A673 (cell line): ENCODE measurements around the gene GPX3. TPM values are rescaled to one million over a fixed set of nuclear protein-coding genes. Genes with fewer than 3 reads are reported as not detected.

ENCODE experiments used
- BruUV-seq: library from RNA; stranded (reverse); fragments of 400-500 nt; replicated peaks from 2 replicates; lab custom pipeline; 2021; lab: Mats Ljungman, UMichigan
- CTCF ChIA-PET: fragments of 300-600 bp; sonication (Branson Sonifier 250); formaldehyde crosslinking; loops from one replicate; lab custom pipeline; 2022; ENCODE audit warnings: antibody characterized with exemption; lab: Charles Lee
- POLR2A ChIA-PET: fragments of 300-600 bp; sonication (Branson Sonifier 250); formaldehyde crosslinking; loops from one replicate; lab custom pipeline; 2022; ENCODE audit warnings: antibody characterized with exemption; ENCODE audit not compliant: low non-redundant PET; lab: Charles Lee
- DNase-seq: peaks from one replicate; pipeline ENCODE4 v3.0.0-alpha.2; 2015; ENCODE audit warnings: low spot score
- H3K27ac ChIP-seq: fragments of 200-600 bp; sonication (generic); 2 replicates; pipeline ENCODE4 v1.5.1; 2016; ENCODE audit warnings: mixed run types, low read depth, mild to moderate bottlenecking, mixed read lengths, antibody characterized with exemption, low read length; ENCODE audit not compliant: poor library complexity, severe bottlenecking
- H3K27me3 ChIP-seq: fragments of 200-600 bp; sonication (generic); replicated peaks from 2 replicates; pipeline ENCODE4 v1.6.1; 2017; ENCODE audit warnings: mixed run types, low read depth, mild to moderate bottlenecking, mixed read lengths, antibody characterized with exemption, low read length; ENCODE audit not compliant: insufficient read depth, poor library complexity
- H3K36me3 ChIP-seq: fragments of 200-600 bp; sonication (generic); 2 replicates; pipeline ENCODE4 v1.6.1; 2016; ENCODE audit warnings: mixed run types, mild to moderate bottlenecking, mixed read lengths, antibody characterized with exemption, low read length; ENCODE audit not compliant: insufficient read depth, poor library complexity, severe bottlenecking
- H3K4me1 ChIP-seq: fragments of 200-600 bp; sonication (generic); 2 replicates; pipeline ENCODE4 v1.6.1; 2017; ENCODE audit warnings: mixed run types, mild to moderate bottlenecking, mixed read lengths, antibody characterized with exemption, low read length; ENCODE audit not compliant: insufficient read depth, poor library complexity, severe bottlenecking
- H3K4me3 ChIP-seq: fragments of 200-600 bp; sonication (generic); 2 replicates; pipeline ENCODE4 v1.5.1; 2016; ENCODE audit warnings: low read depth, mixed run types, mild to moderate bottlenecking, mixed read lengths, low read length; ENCODE audit not compliant: poor library complexity, severe bottlenecking
- H3K9me3 ChIP-seq: fragments of 200-600 bp; sonication (generic); 2 replicates; pipeline ENCODE4 v1.6.1; 2016; ENCODE audit warnings: mixed run types, low read depth, mild to moderate bottlenecking, mixed read lengths, antibody characterized with exemption, low read length; ENCODE audit not compliant: poor library complexity, severe bottlenecking
- CTCF ChIP-seq: fragments of 300-800, 200-600 bp; sonication (generic); conservative IDR thresholded peaks from 2 replicates; pipeline ENCODE4 v1.5.1; 2017; ENCODE audit warnings: low read depth, mild to moderate bottlenecking, antibody characterized with exemption, low read length, moderate library complexity, mixed read lengths
- EZH2 ChIP-seq: fragments of 200-600 bp; sonication (generic); IDR thresholded peaks from 2 replicates; pipeline ENCODE4 v1.6.1; 2017; ENCODE audit warnings: borderline replicate concordance, low read depth, mild to moderate bottlenecking, mixed read lengths, antibody characterized with exemption, low read length; ENCODE audit not compliant: poor library complexity, severe bottlenecking
- intact Hi-C: fragments of 100-400 bp; cut with micrococcal nuclease; formaldehyde crosslinking; loops from one replicate; pipeline ENCODE4 v1.10.0; 2022; ENCODE audit not compliant: unreplicated experiment
- total RNA-seq: library from RNA; stranded (reverse); gene quantifications from 2 replicates; pipeline ENCODE4 v1.2.3, GENCODE V29; 2021

GPX3 gene
- total RNA-seq, 1 experiment from 2014 or later: 0.19 TPM

GRCh38 chr5:151008906-151009305 lies 11.5 kb upstream of the GPX3 start:
- Histone ChIP-seq H3K27me3 (no peaks in the 10 kb centered on the region), H3K4me3 (no peak overlapping the region), H3K4me1 (no peaks in the 10 kb centered on the region), H3K36me3 (no peaks in the 10 kb centered on the region), H3K27ac (no peak overlapping the region), H3K9me3 (no peaks in the 10 kb centered on the region)
- intact Hi-C loops: loop anchor here (10.0 kb wide), 1 partner anchor 236 kb away; no protein-coding TSS in a partner anchor
- TF ChIP-seq CTCF (no peak), EZH2 (no peak)
- BruUV-seq: no TSS peak
- no peak for DNase-seq
- ChIA-PET CTCF (no interaction called here), POLR2A (no interaction called here)

GRCh38 chr5:151012862-151013261 lies 7.5 kb upstream of the GPX3 start:
- Histone ChIP-seq H3K9me3 (no peaks in the 10 kb centered on the region), H3K36me3 (no peaks in the 10 kb centered on the region), H3K27me3 (no peaks in the 10 kb centered on the region), H3K4me3 (no peak overlapping the region), H3K27ac (no peak overlapping the region), H3K4me1 (no peaks in the 10 kb centered on the region)
- DNase-seq: no peak
- intact Hi-C loops: no loop called here
- ChIA-PET CTCF (no interaction called here), POLR2A (interaction anchor here (0.7 kb wide), 1 partner anchor 203 kb away, joined by 3 read pairs; no protein-coding TSS in a partner anchor)
- no peak for TF ChIP-seq CTCF
- TF ChIP-seq EZH2: no peak
- no TSS peak for BruUV-seq

DNA sequence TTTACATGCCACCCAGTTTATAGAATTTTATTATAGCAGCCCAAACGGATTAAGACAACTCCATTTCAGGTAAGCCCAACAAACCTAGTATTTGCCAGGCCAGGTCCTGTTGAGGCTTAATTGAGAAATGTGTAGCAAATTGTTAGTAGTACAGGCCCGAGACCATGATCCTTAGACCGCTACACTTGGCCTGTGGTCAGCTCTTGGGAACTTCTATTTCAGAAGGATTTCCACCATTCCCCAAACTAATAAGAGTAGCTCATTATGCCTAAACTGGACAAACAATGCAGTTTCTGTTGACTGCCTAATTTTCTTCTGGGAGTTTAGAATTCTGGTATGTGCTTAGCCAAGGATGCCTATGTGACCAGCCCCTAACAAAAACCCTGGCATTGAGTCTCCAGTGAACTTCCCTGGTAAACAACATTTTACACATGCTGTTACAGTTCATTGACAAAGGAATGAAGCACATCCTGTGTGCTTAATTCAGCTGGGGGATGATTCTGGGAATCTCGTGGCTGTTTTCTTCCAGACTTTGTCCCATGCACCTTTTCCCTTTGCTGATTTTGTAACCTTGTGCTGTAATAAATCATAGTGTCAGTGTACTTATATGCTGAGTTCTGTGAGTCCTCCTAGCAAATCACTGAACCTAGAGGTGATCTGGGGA lies 5.6 kb upstream of the GPX3 start:
- TF ChIP-seq CTCF (no peak), EZH2 (no peak)
- no peaks in the 10 kb centered on the region for H3K36me3 ChIP-seq
- H3K4me1 ChIP-seq: no peaks in the 10 kb centered on the region
- no TSS peak for BruUV-seq
- H3K27ac ChIP-seq: no peak overlapping the region
- no peak for DNase-seq
- H3K9me3 ChIP-seq: no peaks in the 10 kb centered on the region
- H3K4me3 ChIP-seq: no peak overlapping the region
- intact Hi-C loops: no loop called here
- peaks cover under 1% of the 10 kb centered on the region for H3K27me3 ChIP-seq
- ChIA-PET POLR2A (no interaction called here), CTCF (no interaction called here)
